Measurements from ENCODE around the gene PLCG2. TPM values are rescaled to one million over a fixed set of nuclear protein-coding genes. Genes with fewer than 3 reads are reported as not detected.

The PLCG2 gene
- total and polyA plus RNA-seq, 2 of the 8 experiments (the other 6 are each of a cell fraction or from before 2014, with no cell fraction given), result 6.1 to 6.9 TPM

DNA sequence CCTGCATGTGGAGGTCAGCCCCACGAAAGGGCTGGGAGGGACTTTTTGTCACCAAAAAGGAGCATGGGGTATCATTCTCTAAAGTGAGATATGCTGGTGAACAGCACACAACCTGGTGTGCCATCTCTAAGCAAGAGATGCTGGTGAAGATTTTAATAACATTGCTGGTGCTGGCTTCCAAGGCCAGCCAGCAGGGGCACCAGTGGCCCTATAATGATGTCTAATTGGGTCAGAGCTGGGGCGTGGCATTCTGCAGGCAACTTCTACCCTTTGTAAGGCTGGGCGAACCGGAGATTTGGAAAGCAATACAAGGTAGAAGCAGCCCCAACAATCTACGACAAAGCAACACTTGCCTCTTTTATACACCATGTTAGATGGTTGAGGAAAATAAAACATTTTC is 215.4 kb downstream of the PLCG2 start (continued):
- TF ChIP-seq, protein P1, sequence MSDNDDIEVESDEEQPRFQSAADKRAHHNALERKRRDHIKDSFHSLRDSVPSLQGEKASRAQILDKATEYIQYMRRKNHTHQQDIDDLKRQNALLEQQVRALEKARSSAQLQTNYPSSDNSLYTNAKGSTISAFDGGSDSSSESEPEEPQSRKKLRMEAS (IDR thresholded peaks at IDR 0.05), result no peak
- TF ChIP-seq NRF1 (IDR thresholded peaks at IDR 0.05; ENCODE audit: low read depth, low read length), result no peak
